ENCODE results near the gene TIGD4.

TIGD4 gene

DNA sequence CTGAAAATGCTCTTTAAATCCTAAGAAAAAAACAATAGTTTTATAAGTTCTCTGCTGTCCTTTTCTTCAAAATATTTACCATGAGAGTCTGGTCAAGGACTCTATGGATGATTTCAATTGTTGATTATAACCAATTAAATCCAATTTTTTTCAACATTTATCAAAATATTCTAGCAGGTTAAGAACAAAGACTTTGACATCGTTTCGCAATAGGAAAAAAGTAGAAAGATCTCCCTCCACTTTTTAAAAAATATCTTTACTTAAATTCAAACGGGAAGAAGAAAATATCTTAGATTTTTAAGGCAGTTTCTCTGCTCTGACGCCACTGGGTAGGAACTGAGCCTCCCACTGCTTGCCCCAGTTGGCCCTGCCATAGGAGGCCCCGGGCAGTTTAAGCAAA is 55.0 kb downstream of the TIGD4 start:
- H3K4me3 ChIP-seq (ENCODE audit: low read length) = no peak overlapping the region
- TF ChIP-seq, protein P1, sequence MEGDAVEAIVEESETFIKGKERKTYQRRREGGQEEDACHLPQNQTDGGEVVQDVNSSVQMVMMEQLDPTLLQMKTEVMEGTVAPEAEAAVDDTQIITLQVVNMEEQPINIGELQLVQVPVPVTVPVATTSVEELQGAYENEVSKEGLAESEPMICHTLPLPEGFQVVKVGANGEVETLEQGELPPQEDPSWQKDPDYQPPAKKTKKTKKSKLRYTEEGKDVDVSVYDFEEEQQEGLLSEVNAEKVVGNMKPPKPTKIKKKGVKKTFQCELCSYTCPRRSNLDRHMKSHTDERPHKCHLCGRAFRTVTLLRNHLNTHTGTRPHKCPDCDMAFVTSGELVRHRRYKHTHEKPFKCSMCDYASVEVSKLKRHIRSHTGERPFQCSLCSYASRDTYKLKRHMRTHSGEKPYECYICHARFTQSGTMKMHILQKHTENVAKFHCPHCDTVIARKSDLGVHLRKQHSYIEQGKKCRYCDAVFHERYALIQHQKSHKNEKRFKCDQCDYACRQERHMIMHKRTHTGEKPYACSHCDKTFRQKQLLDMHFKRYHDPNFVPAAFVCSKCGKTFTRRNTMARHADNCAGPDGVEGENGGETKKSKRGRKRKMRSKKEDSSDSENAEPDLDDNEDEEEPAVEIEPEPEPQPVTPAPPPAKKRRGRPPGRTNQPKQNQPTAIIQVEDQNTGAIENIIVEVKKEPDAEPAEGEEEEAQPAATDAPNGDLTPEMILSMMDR (conservative IDR thresholded peaks at IDR 0.05; ENCODE audit: low read depth, low read length) = no peak
- DNase-seq (ENCODE audit: low read depth) = no peak

DNA sequence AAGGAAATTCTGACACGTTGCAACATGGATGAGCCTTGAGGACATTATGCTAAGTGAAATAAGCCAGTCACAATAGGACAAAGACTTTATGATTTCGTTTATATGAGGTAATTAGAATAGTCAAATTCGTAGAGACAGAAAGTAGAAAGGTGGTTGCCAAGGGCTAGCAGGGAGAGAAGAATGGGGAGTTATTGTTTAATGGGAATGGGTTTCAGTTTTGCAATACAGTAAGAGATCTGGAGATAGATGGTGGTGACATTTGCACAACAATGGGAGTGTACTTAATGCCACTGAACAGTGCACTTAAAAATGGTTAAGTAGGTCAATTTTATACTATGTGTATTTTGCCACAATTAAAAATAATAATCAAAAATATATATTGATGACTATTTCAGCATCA is 56.3 kb downstream of the TIGD4 start:
- TF ChIP-seq, protein P1 (conservative IDR thresholded peaks at IDR 0.05; ENCODE audit: low read depth, low read length) = no peak
- no peak overlapping the region for H3K4me3 ChIP-seq (ENCODE audit: low read length)
- DNase-seq (ENCODE audit: low read depth) = no peak

- TF ChIP-seq, protein P1 (conservative IDR thresholded peaks at IDR 0.05; ENCODE audit: low read depth, low read length) = no peak
- DNase-seq (ENCODE audit: low read depth) = no peak
- H3K4me3 ChIP-seq (ENCODE audit: low read length) = no peak overlapping the region
Measured at GRCh38 chr4:152719801-152720556, 59.6 kb downstream of the TIGD4 start.

Measured in retinal pigment epithelial cell (primary cell).